HepG2 (cell line): ENCODE data around the gene B3GALNT2. TPM values are rescaled to one million over a fixed set of nuclear protein-coding genes. Genes with fewer than 3 reads are reported as not detected.

Source experiments
- BRD4 ChIP-seq: sonication (generic); formaldehyde crosslinking; IDR thresholded peaks from 2 replicates; pipeline ENCODE4 v1.4.0; 2020; ENCODE audit warnings: missing genetic modification reagents
- CCDC6 ChIP-seq: sonication (generic); formaldehyde crosslinking; IDR thresholded peaks from 2 replicates; pipeline ENCODE4 v1.8.1; 2022; ENCODE audit warnings: mild to moderate bottlenecking, missing genetic modification reagents, moderate library complexity
- DNMT1 ChIP-seq: sonication (generic); formaldehyde crosslinking; IDR thresholded peaks from 2 replicates; pipeline ENCODE4 v1.5.1; 2020; ENCODE audit warnings: mild to moderate bottlenecking, missing genetic modification reagents
- MBD4 ChIP-seq: IDR thresholded peaks from 2 replicates; pipeline ENCODE4 v1.6.1; 2012; ENCODE audit warnings: low read length, inconsistent platforms, borderline replicate concordance
- MTF1 ChIP-seq: sonication (generic); formaldehyde crosslinking; IDR thresholded peaks from 2 replicates; pipeline ENCODE4 v1.5.0; 2020; ENCODE audit warnings: missing genetic modification reagents
- NFIC ChIP-seq: IDR thresholded peaks from 2 replicates; pipeline ENCODE4 v1.6.1; 2012; ENCODE audit warnings: mild to moderate bottlenecking, low read length, inconsistent platforms
- PHF21A ChIP-seq: sonication (generic); formaldehyde crosslinking; IDR thresholded peaks from 2 replicates; pipeline ENCODE4 v1.5.0; 2020; ENCODE audit warnings: mild to moderate bottlenecking, missing genetic modification reagents
- RBAK ChIP-seq: sonication (generic); formaldehyde crosslinking; IDR thresholded peaks from 2 replicates; pipeline ENCODE4 v1.5.1; 2020; ENCODE audit warnings: mild to moderate bottlenecking, missing genetic modification reagents
- RXRB ChIP-seq: IDR thresholded peaks from 2 replicates; pipeline ENCODE4 v1.6.1; 2016; ENCODE audit warnings: borderline replicate concordance, missing genetic modification reagents, missing compliant biosample characterization
- SCMH1 ChIP-seq: sonication (generic); formaldehyde crosslinking; IDR thresholded peaks from 2 replicates; pipeline ENCODE4 v1.9.0; 2021; ENCODE audit warnings: missing genetic modification reagents, mild to moderate bottlenecking, borderline replicate concordance
- SOX5 ChIP-seq: IDR thresholded peaks from 2 replicates; pipeline ENCODE4 v1.6.1; 2016; ENCODE audit warnings: borderline replicate concordance
- SOX6 ChIP-seq, 2 experiments: fragments of 450-650 bp in 1 of 2; sonication (generic) in 1 of 2; formaldehyde crosslinking in 1 of 2; IDR thresholded peaks; 2 replicates each; pipeline versions ENCODE4 v1.4.0 to v1.6.1; 2017 to 2020; ENCODE audit warnings: antibody characterized with exemption in 1 of 2, mild to moderate bottlenecking in 1 of 2, missing genetic modification reagents in 1 of 2
- TCF7 ChIP-seq: sonication (generic); IDR thresholded peaks from 2 replicates; pipeline ENCODE4 v1.6.1; 2016; ENCODE audit warnings: antibody characterized with exemption, low read depth
- ZKSCAN1 ChIP-seq: fragments of 150-350 bp; IDR thresholded peaks from 2 replicates; pipeline ENCODE4 v1.6.1; 2014; ENCODE audit warnings: low read length
- ZNF382 ChIP-seq: sonication (generic); formaldehyde crosslinking; IDR thresholded peaks from 2 replicates; pipeline ENCODE4 v1.5.0; 2020; ENCODE audit warnings: missing genetic modification reagents, mild to moderate bottlenecking, borderline replicate concordance
- ZNF570 ChIP-seq: sonication (generic); formaldehyde crosslinking; IDR thresholded peaks from 2 replicates; pipeline ENCODE4 v1.4.0; 2020; ENCODE audit warnings: mild to moderate bottlenecking, missing genetic modification reagents, borderline replicate concordance
- ZNF616 ChIP-seq: sonication (generic); formaldehyde crosslinking; IDR thresholded peaks from 2 replicates; pipeline ENCODE4 v1.5.0; 2020; ENCODE audit warnings: low read depth, mild to moderate bottlenecking, missing genetic modification reagents
- polyA plus RNA-seq, 8 experiments: library from polyadenylated mRNA; depleted of rRNA in 3 of 8; stranded (reverse) in 7 of 8; unstranded in 1 of 8; fragments of >200 nt; fragmentation: Illumina TruSeq in 4 of 8; extraction: Trizol in 4 of 8; gene quantifications; 2 replicates each; pipeline versions ENCODE4 v1.2.1 to v1.2.3, GENCODE V29; 2011 to 2016; ENCODE audit warnings: low read depth in 4 of 8, missing spikeins in 1 of 8, mixed read lengths in 1 of 8; ENCODE audit not compliant: insufficient read depth in 1 of 8
- total RNA-seq, 5 experiments: library from RNA; depleted of rRNA; stranded (reverse); fragments of >200 nt; fragmentation: Illumina TruSeq; extraction: Trizol; gene quantifications; 2 replicates each; pipeline ENCODE4 v1.2.3, GENCODE V29; 2016; ENCODE audit warnings: low read depth in 1 of 5
- TF ChIP-seq, protein P1 (sequence below): sonication (generic); formaldehyde crosslinking; IDR thresholded peaks from 2 replicates; pipeline ENCODE4 v1.5.0; 2020; ENCODE audit warnings: mild to moderate bottlenecking, missing genetic modification reagents, borderline replicate concordance

The B3GALNT2 gene
- total and polyA plus RNA-seq, 2 of the 13 experiments (the other 11 are each of a cell fraction or from before 2014, with no cell fraction given): 16.5 to 28.9 TPM

DNA sequence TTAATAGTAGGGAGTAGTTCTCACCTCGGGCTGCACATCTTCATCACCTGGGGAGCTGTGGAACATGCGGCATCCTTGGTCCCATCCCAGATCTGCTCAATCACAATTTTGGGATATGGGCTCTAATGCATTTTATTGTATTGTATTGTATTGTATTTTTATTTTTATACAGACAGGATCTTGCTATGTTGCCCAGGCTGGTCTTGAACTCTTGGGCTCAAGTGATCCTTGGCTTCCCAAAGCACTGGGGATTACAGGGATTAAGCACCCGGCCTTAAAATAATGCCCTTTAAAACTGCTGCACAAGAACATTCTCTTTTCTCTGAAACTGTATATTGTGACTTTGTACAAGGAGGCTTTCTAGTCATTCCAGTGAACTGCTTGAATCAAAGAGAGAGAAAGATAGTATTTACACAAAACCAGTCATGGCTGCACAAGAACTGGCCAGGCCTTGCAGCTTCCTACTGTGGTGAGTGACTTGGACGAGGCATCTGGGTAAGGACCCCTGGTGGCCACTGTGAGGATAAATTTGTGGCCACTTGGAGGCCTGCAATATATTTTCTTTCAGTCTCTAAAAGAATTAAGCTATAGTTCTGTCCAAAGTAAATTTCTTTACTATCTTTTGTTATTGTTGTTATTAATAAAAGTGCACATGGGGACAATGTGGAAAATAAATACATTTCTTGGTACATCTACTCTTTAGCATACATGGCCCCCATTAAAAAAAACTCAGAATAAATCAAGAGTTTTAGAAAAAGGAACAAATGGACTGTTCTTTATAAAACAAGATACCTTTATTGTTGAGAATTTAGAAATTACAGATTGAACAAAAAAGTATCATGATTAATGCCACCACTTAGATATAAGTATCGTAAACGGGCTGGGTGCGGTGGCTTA lies 89.0 kb downstream of the B3GALNT2 start (continued):
- TF ChIP-seq SOX6 (IDR thresholded peaks at IDR 0.05): no peak
- no peak for TF ChIP-seq SOX6 (CRISPR knock-in tag; IDR thresholded peaks at IDR 0.05)
- TF ChIP-seq DNMT1 (CRISPR knock-in tag): no peak
- TF ChIP-seq, protein P1, sequence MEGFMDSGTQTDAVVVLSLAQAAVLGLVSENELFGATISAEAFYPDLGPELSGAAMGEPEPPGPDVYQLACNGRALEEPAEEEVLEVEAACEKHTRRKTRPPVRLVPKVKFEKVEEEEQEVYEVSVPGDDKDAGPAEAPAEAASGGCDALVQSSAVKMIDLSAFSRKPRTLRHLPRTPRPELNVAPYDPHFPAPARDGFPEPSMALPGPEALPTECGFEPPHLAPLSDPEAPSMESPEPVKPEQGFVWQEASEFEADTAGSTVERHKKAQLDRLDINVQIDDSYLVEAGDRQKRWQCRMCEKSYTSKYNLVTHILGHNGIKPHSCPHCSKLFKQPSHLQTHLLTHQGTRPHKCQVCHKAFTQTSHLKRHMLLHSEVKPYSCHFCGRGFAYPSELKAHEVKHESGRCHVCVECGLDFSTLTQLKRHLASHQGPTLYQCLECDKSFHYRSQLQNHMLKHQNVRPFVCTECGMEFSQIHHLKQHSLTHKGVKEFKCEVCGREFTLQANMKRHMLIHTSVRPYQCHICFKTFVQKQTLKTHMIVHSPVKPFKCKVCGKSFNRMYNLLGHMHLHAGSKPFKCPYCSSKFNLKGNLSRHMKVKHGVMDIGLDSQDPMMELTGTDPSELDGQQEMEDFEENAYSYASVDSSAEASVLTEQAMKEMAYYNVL: no peak
- TF ChIP-seq NFIC: no peak; the same call in 1 of the 2 replicates
- no peak for TF ChIP-seq SCMH1 (CRISPR knock-in tag)
- TF ChIP-seq MTF1 (CRISPR knock-in tag): no peak
- TF ChIP-seq RBAK (CRISPR knock-in tag): no peak
- TF ChIP-seq CCDC6: no peak
- TF ChIP-seq SOX5: peak; percentile 26; the same call in 1 of the 2 replicates
- no peak for TF ChIP-seq BRD4 (CRISPR knock-in tag)
- no peak for TF ChIP-seq ZNF570
- TF ChIP-seq ZNF616 (CRISPR knock-in tag): no peak
- 0 out of 2 replicates have a peak, but pooled peaks have one; percentile 31 for TF ChIP-seq PHF21A (CRISPR knock-in tag)
- TF ChIP-seq ZKSCAN1: no peak
- no peak for TF ChIP-seq ZNF382 (CRISPR knock-in tag)
- TF ChIP-seq MBD4: no peak
- peak; percentile 29; the same call in 1 of the 2 replicates for TF ChIP-seq RXRB (CRISPR knock-in tag)
- no peak for TF ChIP-seq TCF7
